ENCODE results near the gene DSCAM.
A peak's percentile ranks its signal among the peaks of the same experiment; 100 is the strongest.

Gene DSCAM

DNA sequence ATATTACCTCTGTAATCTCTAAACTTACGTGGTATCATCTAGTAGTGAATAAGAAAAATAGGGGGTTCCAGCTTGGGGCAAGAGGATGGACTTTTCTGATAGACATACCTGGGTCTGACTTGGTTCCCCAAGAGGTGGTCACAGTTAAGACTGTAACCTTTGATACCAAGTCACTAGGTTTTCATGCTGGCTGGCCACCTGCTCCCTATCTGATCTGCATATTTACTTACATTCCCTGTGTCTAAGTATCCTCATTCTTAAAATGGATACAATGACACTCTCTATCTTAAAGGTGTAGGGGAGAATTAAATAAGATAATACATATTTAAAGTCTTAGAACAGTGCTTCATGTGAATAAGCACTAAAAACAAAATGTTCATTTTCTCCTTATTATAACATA, 312.1 kb downstream of the DSCAM start:
- TF ChIP-seq, protein P1, sequence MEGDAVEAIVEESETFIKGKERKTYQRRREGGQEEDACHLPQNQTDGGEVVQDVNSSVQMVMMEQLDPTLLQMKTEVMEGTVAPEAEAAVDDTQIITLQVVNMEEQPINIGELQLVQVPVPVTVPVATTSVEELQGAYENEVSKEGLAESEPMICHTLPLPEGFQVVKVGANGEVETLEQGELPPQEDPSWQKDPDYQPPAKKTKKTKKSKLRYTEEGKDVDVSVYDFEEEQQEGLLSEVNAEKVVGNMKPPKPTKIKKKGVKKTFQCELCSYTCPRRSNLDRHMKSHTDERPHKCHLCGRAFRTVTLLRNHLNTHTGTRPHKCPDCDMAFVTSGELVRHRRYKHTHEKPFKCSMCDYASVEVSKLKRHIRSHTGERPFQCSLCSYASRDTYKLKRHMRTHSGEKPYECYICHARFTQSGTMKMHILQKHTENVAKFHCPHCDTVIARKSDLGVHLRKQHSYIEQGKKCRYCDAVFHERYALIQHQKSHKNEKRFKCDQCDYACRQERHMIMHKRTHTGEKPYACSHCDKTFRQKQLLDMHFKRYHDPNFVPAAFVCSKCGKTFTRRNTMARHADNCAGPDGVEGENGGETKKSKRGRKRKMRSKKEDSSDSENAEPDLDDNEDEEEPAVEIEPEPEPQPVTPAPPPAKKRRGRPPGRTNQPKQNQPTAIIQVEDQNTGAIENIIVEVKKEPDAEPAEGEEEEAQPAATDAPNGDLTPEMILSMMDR (IDR thresholded peaks at IDR 0.05; ENCODE audit: low read depth, low read length), result no peak
- H3K4me3 ChIP-seq (ENCODE audit: low read depth, low read length), result no peak overlapping the region

DNA sequence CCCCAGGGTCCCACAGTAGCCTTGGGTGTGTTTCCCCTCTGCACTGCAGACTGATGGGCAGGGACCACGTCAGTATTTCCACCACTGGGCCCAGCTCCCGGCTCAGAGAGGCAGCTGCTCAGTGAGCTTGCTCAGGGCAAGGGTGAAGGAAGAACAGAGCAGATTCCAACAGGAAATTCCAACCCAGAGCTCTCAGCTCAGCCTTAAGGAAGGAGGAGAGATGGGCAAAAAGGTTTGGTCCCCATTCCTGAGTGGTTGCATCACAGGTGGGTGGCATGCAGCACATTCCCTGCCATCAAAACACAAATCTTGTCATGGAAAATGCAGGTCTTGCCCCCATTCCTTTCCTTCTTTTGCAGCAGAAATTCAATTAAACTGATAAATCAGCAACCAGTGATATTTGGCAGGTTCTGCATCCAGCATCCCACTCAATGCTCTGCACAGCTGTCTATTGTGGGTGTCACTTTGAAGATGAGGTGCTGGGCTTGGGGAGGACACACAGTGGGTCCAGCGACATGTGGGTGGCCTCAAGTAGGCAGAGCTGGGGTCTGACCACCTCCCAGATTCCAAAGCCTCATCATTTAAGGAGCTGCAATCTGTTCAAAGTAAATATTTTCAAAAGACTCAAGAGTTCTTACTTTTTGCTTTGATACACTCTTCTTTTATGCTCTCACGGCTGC, 315.4 kb downstream of the DSCAM start:
- no peak overlapping the region for H3K4me3 ChIP-seq (ENCODE audit: low read depth, low read length)
- TF ChIP-seq, protein P1 (IDR thresholded peaks at IDR 0.05; ENCODE audit: low read depth, low read length), result no peak

DNA sequence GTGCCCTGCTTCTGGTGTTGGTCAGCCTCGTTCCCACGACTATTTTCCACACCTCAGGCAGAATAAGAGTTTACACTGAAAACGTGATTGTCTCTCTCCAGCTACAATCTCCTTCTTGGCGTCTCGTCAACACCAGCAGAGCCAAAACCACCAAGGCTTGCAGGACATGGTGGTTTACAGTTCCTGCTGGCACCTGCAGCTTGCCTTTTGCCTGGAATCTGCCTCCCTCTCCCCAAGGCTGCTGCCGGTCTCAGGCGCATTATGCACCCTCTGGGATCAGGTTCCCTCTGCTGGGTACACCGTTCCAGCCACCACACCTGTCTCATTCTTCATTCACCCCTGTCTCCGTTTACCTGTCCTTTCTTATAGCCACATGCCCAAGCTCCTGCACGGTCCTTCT, 315.9 kb downstream of the DSCAM start:
- no peak overlapping the region for H3K4me3 ChIP-seq (ENCODE audit: low read depth, low read length)
- TF ChIP-seq, protein P1 (IDR thresholded peaks at IDR 0.05; ENCODE audit: low read depth, low read length), result no peak

DNA sequence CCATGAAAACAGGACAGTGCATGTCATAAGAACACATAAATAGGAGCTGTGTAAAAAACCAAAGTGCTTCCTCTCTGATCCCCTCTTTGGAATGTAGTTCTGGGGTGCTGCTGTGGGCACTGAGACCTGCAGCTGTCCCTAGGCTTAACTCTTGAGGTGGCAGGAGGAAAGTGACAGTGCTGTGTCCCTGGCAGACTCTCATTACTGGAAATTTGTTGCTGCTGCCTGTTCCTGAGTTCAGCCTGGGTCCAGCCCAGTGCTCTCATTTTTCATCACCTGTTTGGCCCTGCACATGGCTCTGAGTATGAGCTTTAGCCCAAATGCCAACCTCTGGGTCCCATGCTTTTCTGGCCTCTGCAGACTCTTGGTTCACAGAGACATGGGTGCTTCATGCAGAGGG, 329.3 kb downstream of the DSCAM start:
- H3K4me3 ChIP-seq (ENCODE audit: low read depth, low read length), result no peak overlapping the region
- TF ChIP-seq, protein P1 (IDR thresholded peaks at IDR 0.05; ENCODE audit: low read depth, low read length), result no peak

DNA sequence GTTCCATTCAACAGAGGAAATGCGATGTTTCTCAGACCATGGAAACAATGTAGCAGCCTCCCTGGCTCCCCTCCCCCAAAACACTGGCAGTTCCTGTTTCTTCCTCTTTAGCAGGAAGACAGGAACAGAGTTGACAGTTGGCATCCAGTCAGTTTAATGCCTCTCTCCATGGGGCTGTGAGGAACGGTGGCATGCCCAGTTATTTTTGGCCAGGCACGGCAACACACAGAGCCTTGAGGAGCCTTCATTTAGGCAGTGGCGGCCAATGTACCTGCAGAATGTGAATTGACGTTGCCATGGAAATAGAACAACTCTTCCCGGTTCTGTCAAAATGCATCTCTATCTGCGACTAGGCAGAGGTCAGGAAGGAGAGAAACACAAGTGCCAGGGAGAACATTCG, 330.6 kb downstream of the DSCAM start:
- TF ChIP-seq, protein P1 (IDR thresholded peaks at IDR 0.05; ENCODE audit: low read depth, low read length), result no peak
- no peak overlapping the region for H3K4me3 ChIP-seq (ENCODE audit: low read depth, low read length)

DNA sequence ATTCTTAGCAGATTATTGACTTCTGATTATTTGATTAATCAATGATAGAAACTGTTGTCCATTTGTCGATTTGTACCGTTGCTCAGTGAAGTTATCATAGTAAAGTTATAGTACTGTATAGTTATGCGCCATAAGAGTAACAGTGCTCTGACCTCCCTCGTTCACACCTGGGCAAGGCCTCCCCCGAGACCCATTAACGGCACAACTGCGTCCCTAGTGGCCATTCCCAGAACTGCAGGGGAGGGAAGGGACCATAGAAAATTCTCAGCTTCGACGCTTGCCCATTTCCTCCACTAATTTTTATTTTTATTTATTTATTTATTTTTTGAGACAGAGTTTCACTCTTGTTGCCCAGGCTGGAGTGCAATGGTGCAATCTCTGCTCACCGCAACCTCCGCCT, 334.4 kb downstream of the DSCAM start:
- TF ChIP-seq, protein P1 (IDR thresholded peaks at IDR 0.05; ENCODE audit: low read depth, low read length), result 0 out of 2 replicates have a peak, but pooled peaks have one; percentile 20
- no peak overlapping the region for H3K4me3 ChIP-seq (ENCODE audit: low read depth, low read length)

DNA sequence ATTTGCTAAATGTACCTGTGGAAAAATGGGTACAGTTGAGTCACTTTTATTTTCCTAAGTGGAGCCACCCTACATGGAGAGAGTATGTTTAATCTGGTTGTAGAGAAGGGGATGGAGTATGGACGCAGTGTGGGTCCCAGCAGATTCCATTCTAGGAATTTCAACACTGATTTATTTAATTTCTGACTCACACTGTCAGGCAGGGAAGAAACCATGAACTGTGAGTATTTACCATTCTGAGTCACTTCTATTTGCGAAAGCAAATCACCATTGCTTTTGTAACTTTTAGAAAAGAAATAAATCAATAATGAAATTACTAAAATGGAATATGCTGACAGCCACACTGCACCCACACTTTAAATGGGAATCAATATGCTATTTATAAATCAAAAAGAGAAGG, 339.0 kb downstream of the DSCAM start:
- H3K4me3 ChIP-seq (ENCODE audit: low read depth, low read length), result no peak overlapping the region
- TF ChIP-seq, protein P1 (IDR thresholded peaks at IDR 0.05; ENCODE audit: low read depth, low read length), result no peak

Data from WI38 (cell line).